H1 (cell line): ENCODE measurements around the gene ANKH. TPM values are rescaled to one million over a fixed set of nuclear protein-coding genes. Genes with fewer than 3 reads are reported as not detected.
A peak's percentile ranks its signal among the peaks of the same experiment; 100 is the strongest.

Experiments used
- CTCF ChIA-PET: fragments of 300-600 bp; sonication (Branson Sonifier 250); formaldehyde crosslinking; loops from one replicate; lab custom pipeline; 2021; ENCODE audit not compliant: partially characterized antibody; lab: Charles Lee
- POLR2A ChIA-PET: fragments of 300-600 bp; sonication (Branson Sonifier 250); formaldehyde crosslinking; loops from one replicate; lab custom pipeline; 2021; ENCODE audit warnings: inconsistent platforms; ENCODE audit not compliant: partially characterized antibody; lab: Charles Lee
- DNase-seq, 2 experiments: peaks; one replicate each; pipeline versions ENCODE4 v3.0.0 to v3.0.0-alpha.2; 2010 to 2022; ENCODE audit warnings: low spot score in 2 of 2, low read depth in 1 of 2, mixed read lengths in 1 of 2
- FAIRE-seq: peaks from 2 replicates; lab custom pipeline; 2011; peaks lifted over from hg19 to GRCh38; lab: Jason Lieb, UNC
- H2AFZ ChIP-seq: 2 replicates; pipeline ENCODE4 v1.8.1; 2012; ENCODE audit warnings: low read length, inconsistent platforms
- H2AK5ac ChIP-seq: 2 replicates; pipeline ENCODE4 v1.6.1; 2013; ENCODE audit warnings: low read depth, low read length
- H2BK120ac ChIP-seq: replicated peaks from 2 replicates; pipeline ENCODE3; 2013; ENCODE audit warnings: low read depth, low read length, inconsistent platforms
- H2BK12ac ChIP-seq: 2 replicates; pipeline ENCODE4 v1.6.1; 2013; ENCODE audit warnings: low read depth, low read length
- H2BK15ac ChIP-seq: 2 replicates; pipeline ENCODE4 v1.6.1; 2013; ENCODE audit warnings: low read length
- H2BK20ac ChIP-seq: 2 replicates; pipeline ENCODE4 v1.6.1; 2013; ENCODE audit warnings: low read length
- H2BK5ac ChIP-seq: 2 replicates; pipeline ENCODE4 v1.6.1; 2013; ENCODE audit warnings: low read depth, low read length
- H3K14ac ChIP-seq: 2 replicates; pipeline ENCODE4 v1.6.1; 2013; ENCODE audit warnings: inconsistent platforms; ENCODE audit not compliant: insufficient read length
- H3K18ac ChIP-seq: 2 replicates; pipeline ENCODE4 v1.6.1; 2013; ENCODE audit warnings: low read length; ENCODE audit errors: extremely low read depth
- H3K23ac ChIP-seq: 2 replicates; pipeline ENCODE4 v1.6.1; 2013; ENCODE audit warnings: inconsistent platforms; ENCODE audit not compliant: insufficient read length
- H3K23me2 ChIP-seq: 2 replicates; pipeline ENCODE4 v1.6.1; 2013; ENCODE audit warnings: low read depth, low read length
- H3K27ac ChIP-seq: 2 replicates; pipeline ENCODE4 v1.6.1; 2011; ENCODE audit warnings: low read depth, low read length, inconsistent platforms
- H3K27me3 ChIP-seq, 4 experiments: replicated peaks in 1 of 4; 1 replicate in 1 of 4; 2 replicates in 3 of 4; pipeline versions ENCODE4 v1.6.1 to v1.8.1; 2011 to 2013; ENCODE audit warnings: low read length in 3 of 4, mild to moderate bottlenecking in 3 of 4, inconsistent platforms in 2 of 4, mixed read lengths in 2 of 4, moderate library complexity in 1 of 4; ENCODE audit not compliant: control insufficient read depth in 3 of 4, insufficient read depth in 3 of 4; ENCODE audit errors: extremely low read depth in 1 of 4
- H3K36me3 ChIP-seq, 4 experiments: 2 replicates each; pipeline versions ENCODE4 v1.6.1 to v1.8.1; 2011 to 2013; ENCODE audit warnings: mild to moderate bottlenecking in 4 of 4, low read length in 3 of 4, moderate library complexity in 2 of 4, control low read depth in 1 of 4, inconsistent platforms in 1 of 4; ENCODE audit not compliant: insufficient read depth in 4 of 4, control insufficient read depth in 2 of 4
- H3K4ac ChIP-seq: replicated peaks from 2 replicates; pipeline ENCODE3; 2013; ENCODE audit warnings: low read length, low read depth, mixed read lengths, inconsistent platforms; ENCODE audit not compliant: insufficient read length
- H3K4me1 ChIP-seq, 4 experiments: replicated peaks in 1 of 4; 1 replicate in 1 of 4; 2 replicates in 3 of 4; pipeline versions ENCODE4 v1.6.1 to v1.8.1; 2011 to 2013; ENCODE audit warnings: low read length in 3 of 4, inconsistent platforms in 2 of 4, mixed read lengths in 1 of 4; ENCODE audit not compliant: insufficient read depth in 4 of 4, control insufficient read depth in 3 of 4
- H3K4me2 ChIP-seq, 2 experiments: 2 replicates each; pipeline versions ENCODE4 v1.6.1 to v1.8.1; 2011 to 2013; ENCODE audit warnings: low read depth in 2 of 2, low read length in 2 of 2, control low read depth in 1 of 2, inconsistent platforms in 1 of 2, mild to moderate bottlenecking in 1 of 2; ENCODE audit not compliant: insufficient read depth in 1 of 2
- H3K4me3 ChIP-seq, 4 experiments: fragments of 200-600, 300-600 bp in 1 of 4; sonication (generic), shearing (Covaris generic), sonication (Bioruptor Twin) in 1 of 4; 2 replicates each; pipeline versions ENCODE4 v1.5.1 to v1.8.1; 2011 to 2016; ENCODE audit warnings: low read length in 4 of 4, low read depth in 3 of 4, control low read depth in 2 of 4, inconsistent platforms in 2 of 4, mild to moderate bottlenecking in 2 of 4, mixed read lengths in 1 of 4, moderate library complexity in 1 of 4; ENCODE audit not compliant: insufficient read depth in 2 of 4; ENCODE audit errors: extremely low read depth in 1 of 4
- H3K56ac ChIP-seq: replicated peaks from 2 replicates; pipeline ENCODE3; 2013; ENCODE audit warnings: low read depth, mild to moderate bottlenecking, mixed read lengths, low read length, inconsistent platforms; ENCODE audit not compliant: insufficient read length
- H3K79me1 ChIP-seq: 2 replicates; pipeline ENCODE4 v1.6.1; 2013; ENCODE audit warnings: low read depth, low read length, control low read depth
- H3K79me2 ChIP-seq, 2 experiments: 2 replicates each; pipeline versions ENCODE4 v1.6.1 to v1.8.1; 2012 to 2013; ENCODE audit warnings: low read length in 2 of 2, mild to moderate bottlenecking in 2 of 2, inconsistent platforms in 1 of 2; ENCODE audit not compliant: insufficient read depth in 2 of 2, control insufficient read depth in 1 of 2
- H3K9ac ChIP-seq, 4 experiments: replicated peaks in 1 of 4; 1 replicate in 1 of 4; 2 replicates in 3 of 4; pipeline versions ENCODE4 v1.6.1 to v1.8.1; 2011 to 2013; ENCODE audit warnings: low read depth in 3 of 4, low read length in 3 of 4, control low read depth in 2 of 4, mild to moderate bottlenecking in 2 of 4, moderate library complexity in 2 of 4, inconsistent platforms in 1 of 4; ENCODE audit errors: extremely low read depth in 1 of 4
- H3K9me3 ChIP-seq, 2 experiments: 2 replicates each; pipeline versions ENCODE4 v1.6.1 to v1.8.1; 2012 to 2013; ENCODE audit warnings: mild to moderate bottlenecking in 2 of 2, moderate library complexity in 2 of 2, control low read depth in 1 of 2, inconsistent platforms in 1 of 2, low read depth in 1 of 2, low read length in 1 of 2, mixed read lengths in 1 of 2; ENCODE audit not compliant: insufficient read depth in 2 of 2
- H4K20me1 ChIP-seq, 2 experiments: replicated peaks in 1 of 2; 2 replicates each; pipeline versions ENCODE3 to v1.8.1; 2011 to 2013; ENCODE audit warnings: inconsistent platforms in 2 of 2, low read length in 2 of 2, mild to moderate bottlenecking in 1 of 2; ENCODE audit not compliant: insufficient read depth in 2 of 2, control insufficient read depth in 1 of 2
- H4K5ac ChIP-seq: 2 replicates; pipeline ENCODE4 v1.6.1; 2013; ENCODE audit warnings: low read length, low read depth, mixed read lengths, inconsistent platforms; ENCODE audit not compliant: insufficient read length
- H4K8ac ChIP-seq: 2 replicates; pipeline ENCODE4 v1.8.0; 2013; ENCODE audit warnings: mild to moderate bottlenecking, moderate library complexity, low read length, inconsistent platforms; ENCODE audit not compliant: insufficient read depth; ENCODE audit errors: extremely low read depth
- H4K91ac ChIP-seq: replicated peaks from 2 replicates; pipeline ENCODE3; 2013; ENCODE audit warnings: low read length, mixed read lengths, inconsistent platforms; ENCODE audit not compliant: insufficient read length
- BRCA1 ChIP-seq: IDR thresholded peaks from 2 replicates; pipeline ENCODE4 v1.6.1; 2012; ENCODE audit warnings: low read depth, low read length, improper control_type of control experiment
- CEBPB ChIP-seq: IDR thresholded peaks from 2 replicates; pipeline ENCODE4 v1.6.1; 2012; ENCODE audit warnings: low read depth, low read length
- CHD1 ChIP-seq: IDR thresholded peaks from 2 replicates; pipeline ENCODE4 v1.6.1; 2012; ENCODE audit warnings: low read depth, low read length, improper control_type of control experiment
- CHD2 ChIP-seq: IDR thresholded peaks from 2 replicates; pipeline ENCODE4 v1.6.1; 2012; ENCODE audit warnings: low read length, improper control_type of control experiment
- CREB1 ChIP-seq: IDR thresholded peaks from 2 replicates; pipeline ENCODE4 v1.6.1; 2012; ENCODE audit warnings: inconsistent platforms
- CTBP2 ChIP-seq: IDR thresholded peaks from 2 replicates; pipeline ENCODE4 v1.7.0; 2011; ENCODE audit warnings: borderline replicate concordance, mild to moderate bottlenecking, moderate library complexity, mixed read lengths, low read length; ENCODE audit not compliant: insufficient read depth, insufficient read length
- GTF2F1 ChIP-seq: IDR thresholded peaks from 2 replicates; pipeline ENCODE4 v1.6.1; 2012; ENCODE audit warnings: low read depth, low read length, improper control_type of control experiment, borderline replicate concordance
- HDAC6 ChIP-seq: IDR thresholded peaks from one replicate; pipeline ENCODE4 v1.7.1; 2012; ENCODE audit warnings: low read depth, mild to moderate bottlenecking, inconsistent platforms, low read length, moderate library complexity
- RBBP5 ChIP-seq: IDR thresholded peaks from 2 replicates; pipeline ENCODE4 v1.7.1; 2012; ENCODE audit warnings: low read depth, mild to moderate bottlenecking, inconsistent platforms, low read length, moderate library complexity, borderline replicate concordance
- SIN3A ChIP-seq, 2 experiments: IDR thresholded peaks in 1 of 2; conservative IDR thresholded peaks in 1 of 2; 2 replicates each; pipeline ENCODE4 v1.6.1; 2011 to 2012; ENCODE audit warnings: low read length in 2 of 2, improper control_type of control experiment in 1 of 2, low read depth in 1 of 2, mild to moderate bottlenecking in 1 of 2
- SIRT6 ChIP-seq: IDR thresholded peaks from one replicate; pipeline ENCODE4 v1.7.1; 2012; ENCODE audit warnings: low read length, inconsistent platforms
- SIX5 ChIP-seq: IDR thresholded peaks from 2 replicates; pipeline ENCODE4 v1.6.1; 2011; ENCODE audit warnings: mild to moderate bottlenecking, low read depth, low read length
- SP2 ChIP-seq: IDR thresholded peaks from 2 replicates; pipeline ENCODE4 v1.6.1; 2012; ENCODE audit warnings: mild to moderate bottlenecking, low read length, inconsistent platforms
- TAF7 ChIP-seq: optimal IDR thresholded peaks from 2 replicates; pipeline ENCODE3; 2011; ENCODE audit warnings: low read depth, mild to moderate bottlenecking, inconsistent platforms, low read length, moderate library complexity, borderline replicate concordance
- YY1 ChIP-seq: IDR thresholded peaks from 2 replicates; pipeline ENCODE4 v1.6.1; 2011; ENCODE audit warnings: low read depth, mild to moderate bottlenecking, low read length
- ZNF274 ChIP-seq: IDR thresholded peaks from 2 replicates; pipeline ENCODE4 v1.7.0; 2012; ENCODE audit warnings: low read length, borderline replicate concordance; ENCODE audit errors: extremely low read depth
- WGBS, 2 experiments: shearing (Covaris generic) in 1 of 2; methylation state at CpG; one replicate each; pipeline versions ENCODE4 v1.1.6 to v1.1.7; 2013 to 2015; ENCODE audit warnings: low lambda C conversion rate in 2 of 2, mixed read lengths in 2 of 2, inconsistent platforms in 1 of 2, low coverage in 1 of 2, missing lambda C conversion rate in 1 of 2; ENCODE audit not compliant: insufficient replicate concordance in 2 of 2, insufficient coverage in 1 of 2, insufficient read length in 1 of 2; ENCODE audit errors: extremely low coverage in 1 of 2, missing lambda C conversion rate in 1 of 2; 5-methylcytosine and 5-hydroxymethylcytosine counted together
- polyA plus RNA-seq, 7 experiments: library from polyadenylated mRNA; depleted of rRNA in 3 of 7; stranded (reverse) in 5 of 7; unstranded in 2 of 7; fragments of >200 nt in 5 of 7; fragments of 200-250 nt in 2 of 7; gene quantifications; 1 replicate in 5 of 7; 2 replicates in 1 of 7; 4 replicates in 1 of 7; pipeline versions ENCODE4 v1.2.1 to v1.2.3, GENCODE V29; 2011 to 2013; ENCODE audit warnings: missing spikeins in 2 of 7, mixed read lengths in 2 of 7
- total RNA-seq: library from RNA; stranded (reverse); fragmentation: NEBNext Ultra II Directional; extraction: Animal tissue kit (Norgen Biotek cat#: 25700); gene quantifications from 2 replicates; pipeline ENCODE4 v1.2.1, GENCODE V29; 2021

ANKH gene
- total and polyA plus RNA-seq, 2 of the 8 experiments (the other 6 are each of a cell fraction or from before 2014, with no cell fraction given): 5.3 to 13.0 TPM

DNA sequence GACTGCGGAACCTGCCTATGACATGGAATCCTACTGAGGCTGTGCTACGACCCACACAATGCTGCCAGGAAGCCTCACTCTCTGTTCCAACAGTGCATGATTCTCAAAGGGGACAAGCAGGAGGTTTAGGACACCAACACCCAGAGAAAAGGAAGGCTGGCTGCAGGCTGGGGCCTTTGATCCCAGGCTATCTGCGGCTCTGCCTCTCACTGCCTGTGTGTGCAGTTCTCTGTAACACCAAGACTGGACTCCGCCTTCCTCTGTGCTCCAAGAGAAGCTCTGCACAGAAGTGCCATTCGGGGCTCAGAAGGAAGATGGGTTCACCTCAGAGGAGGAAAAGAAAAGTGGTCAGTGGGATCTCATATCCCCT is 20.5 kb downstream of the ANKH start:
- no peak overlapping the region for H4K5ac ChIP-seq
- H3K79me2 ChIP-seq: no peaks in the 10 kb centered on the region
- DNase-seq (no peak), FAIRE-seq (no peak)
- no peak overlapping the region for H2BK120ac ChIP-seq
- ChIA-PET POLR2A (no interaction called here), CTCF (interaction anchor here (0.8 to 1.6 kb wide), 2 partner anchors 22 to 125 kb away, joined by 4 read pairs; no protein-coding TSS in a partner anchor)
- no peak overlapping the region for H4K91ac ChIP-seq
- H4K20me1 ChIP-seq: no peaks in the 10 kb centered on the region
- H3K4me3 ChIP-seq: no peak overlapping the region
- no peak overlapping the region for H4K8ac ChIP-seq
- H2BK12ac ChIP-seq: no peak overlapping the region
- peak overlapping the region; percentile 5 for H3K18ac ChIP-seq
- H3K4ac ChIP-seq: no peak overlapping the region
- no peak overlapping the region for H3K4me2 ChIP-seq
- H3K4me1 ChIP-seq: peaks cover 5 to 14% (median 13%) of the 10 kb centered on the region in 4 experiments
- H2AFZ ChIP-seq: no peak overlapping the region
- no peak overlapping the region for H3K27ac ChIP-seq
- WGBS, 2 experiments: 77% methylated on average over 5 of the region's 5 CpGs; no CpG with 5 or more reads in 1 of the 2 experiments
- H2BK20ac ChIP-seq: no peak overlapping the region
- no peak overlapping the region for H3K9ac ChIP-seq
- H3K9me3 ChIP-seq: no peaks in the 10 kb centered on the region
- H3K36me3 ChIP-seq: no peaks in the 10 kb centered on the region
- H3K23ac ChIP-seq: no peak overlapping the region
- no peak overlapping the region for H2BK15ac ChIP-seq
- no peaks in the 10 kb centered on the region for H3K27me3 ChIP-seq
- H2BK5ac ChIP-seq: no peak overlapping the region
- no peaks in the 10 kb centered on the region for H3K79me1 ChIP-seq
- no peak overlapping the region for H3K56ac ChIP-seq
- no peak overlapping the region for H2AK5ac ChIP-seq
- no peak overlapping the region for H3K14ac ChIP-seq
- H3K23me2 ChIP-seq: no peaks in the 10 kb centered on the region
- TF ChIP-seq BRCA1: no peak
- no peak for TF ChIP-seq SIX5
- TF ChIP-seq CHD2: no peak
- TF ChIP-seq HDAC6: no peak
- no peak for TF ChIP-seq CREB1
- TF ChIP-seq SP2: no peak
- no peak for TF ChIP-seq CEBPB
- TF ChIP-seq CTBP2: no peak
- TF ChIP-seq SIN3A (conservative IDR thresholded peaks at IDR 0.05 in 1 of 2, IDR thresholded peaks at IDR 0.05 in 1 of 2; ENCODE audit: low read depth in 1 of 2, low read length in 2 of 2): no peak
- no peak for TF ChIP-seq RBBP5
- TF ChIP-seq TAF7: no peak
- TF ChIP-seq ZNF274: no peak
- no peak for TF ChIP-seq GTF2F1
- no peak for TF ChIP-seq SIRT6
- TF ChIP-seq CHD1: no peak
- no peak for TF ChIP-seq YY1
